HEK293 (cell line): Measurements from ENCODE around the gene XRN2.

ENCODE experiments used
- CTCF ChIP-seq: fragments of 450-650 bp; formaldehyde crosslinking; IDR thresholded peaks from 2 replicates; pipeline ENCODE4 v1.5.1; 2016; ENCODE audit warnings: missing biosample characterization, missing genetic modification characterization
- INSM2 ChIP-seq: fragments of 450-650 bp; formaldehyde crosslinking; IDR thresholded peaks from 2 replicates; pipeline ENCODE4 v1.5.1; 2016; ENCODE audit warnings: missing biosample characterization, missing genetic modification characterization
- MEIS1 ChIP-seq: sonication (generic); formaldehyde crosslinking; IDR thresholded peaks from 2 replicates; pipeline ENCODE4 v1.8.1; 2022; ENCODE audit warnings: missing genetic modification reagents, mild to moderate bottlenecking, borderline replicate concordance
- YY1 ChIP-seq: fragments of 450-650 bp; formaldehyde crosslinking; IDR thresholded peaks from 2 replicates; pipeline ENCODE4 v1.5.1; 2018; ENCODE audit warnings: missing biosample characterization, missing genetic modification characterization
- ZBTB1 ChIP-seq: fragments of 450-650 bp; formaldehyde crosslinking; IDR thresholded peaks from 2 replicates; pipeline ENCODE4 v1.5.1; 2016; ENCODE audit warnings: missing biosample characterization, missing genetic modification characterization
- ZBTB20 ChIP-seq: fragments of 450-650 bp; formaldehyde crosslinking; IDR thresholded peaks from 2 replicates; pipeline ENCODE4 v1.5.1; 2016; ENCODE audit warnings: missing biosample characterization, missing genetic modification characterization
- ZNF138 ChIP-seq: fragments of 450-650 bp; formaldehyde crosslinking; IDR thresholded peaks from 2 replicates; pipeline ENCODE4 v1.5.1; 2016; ENCODE audit warnings: missing biosample characterization, missing genetic modification characterization, borderline replicate concordance
- ZNF214 ChIP-seq: fragments of 450-650 bp; formaldehyde crosslinking; IDR thresholded peaks from 2 replicates; pipeline ENCODE4 v1.5.1; 2017; ENCODE audit warnings: missing biosample characterization, mild to moderate bottlenecking, missing genetic modification characterization, borderline replicate concordance
- ZNF426 ChIP-seq: fragments of 450-650 bp; formaldehyde crosslinking; IDR thresholded peaks from 2 replicates; pipeline ENCODE4 v1.5.1; 2017; ENCODE audit warnings: missing biosample characterization, missing genetic modification characterization, mild to moderate bottlenecking, inconsistent platforms, moderate library complexity
- ZNF561 ChIP-seq: fragments of 450-650 bp; IDR thresholded peaks from 2 replicates; pipeline ENCODE4 v1.5.1; 2018; ENCODE audit warnings: missing biosample characterization, missing genetic modification characterization, borderline replicate concordance
- TF ChIP-seq, protein P1 (sequence below): sonication (generic); formaldehyde crosslinking; IDR thresholded peaks from 2 replicates; pipeline ENCODE4 v1.8.1; 2022; ENCODE audit warnings: mild to moderate bottlenecking, moderate library complexity, missing genetic modification reagents
- TF ChIP-seq, protein P2 (sequence below): fragments of 450-650 bp; formaldehyde crosslinking; conservative IDR thresholded peaks from 2 replicates; pipeline ENCODE4 v1.5.1; 2016; ENCODE audit warnings: low read depth, missing biosample characterization, missing genetic modification characterization
- TF ChIP-seq, protein P3 (sequence below): fragments of 450-650 bp; formaldehyde crosslinking; IDR thresholded peaks from 2 replicates; pipeline ENCODE4 v1.5.1; 2016; ENCODE audit warnings: missing biosample characterization, missing genetic modification characterization
- TF ChIP-seq, protein P4 (sequence below): fragments of 450-650 bp; formaldehyde crosslinking; IDR thresholded peaks from 2 replicates; pipeline ENCODE4 v1.5.1; 2016; ENCODE audit warnings: missing biosample characterization, missing genetic modification characterization

- TF ChIP-seq CTCF (tag by site-specific recombination) (no peak), ZNF214 (tag by site-specific recombination) (no peak), MEIS1 (CRISPR knock-in tag) (no peak), ZBTB1 (no peak), INSM2 (tag by site-specific recombination) (no peak), ZNF138 (no peak), YY1 (no peak), ZNF426 (no peak), ZBTB20 (tag by site-specific recombination) (no peak), ZNF561 (no peak)
- TF ChIP-seq, protein P1, sequence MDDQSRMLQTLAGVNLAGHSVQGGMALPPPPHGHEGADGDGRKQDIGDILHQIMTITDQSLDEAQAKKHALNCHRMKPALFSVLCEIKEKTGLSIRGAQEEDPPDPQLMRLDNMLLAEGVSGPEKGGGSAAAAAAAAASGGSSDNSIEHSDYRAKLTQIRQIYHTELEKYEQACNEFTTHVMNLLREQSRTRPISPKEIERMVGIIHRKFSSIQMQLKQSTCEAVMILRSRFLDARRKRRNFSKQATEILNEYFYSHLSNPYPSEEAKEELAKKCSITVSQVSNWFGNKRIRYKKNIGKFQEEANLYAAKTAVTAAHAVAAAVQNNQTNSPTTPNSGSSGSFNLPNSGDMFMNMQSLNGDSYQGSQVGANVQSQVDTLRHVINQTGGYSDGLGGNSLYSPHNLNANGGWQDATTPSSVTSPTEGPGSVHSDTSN (CRISPR knock-in tag): no peak
- TF ChIP-seq, protein P2, sequence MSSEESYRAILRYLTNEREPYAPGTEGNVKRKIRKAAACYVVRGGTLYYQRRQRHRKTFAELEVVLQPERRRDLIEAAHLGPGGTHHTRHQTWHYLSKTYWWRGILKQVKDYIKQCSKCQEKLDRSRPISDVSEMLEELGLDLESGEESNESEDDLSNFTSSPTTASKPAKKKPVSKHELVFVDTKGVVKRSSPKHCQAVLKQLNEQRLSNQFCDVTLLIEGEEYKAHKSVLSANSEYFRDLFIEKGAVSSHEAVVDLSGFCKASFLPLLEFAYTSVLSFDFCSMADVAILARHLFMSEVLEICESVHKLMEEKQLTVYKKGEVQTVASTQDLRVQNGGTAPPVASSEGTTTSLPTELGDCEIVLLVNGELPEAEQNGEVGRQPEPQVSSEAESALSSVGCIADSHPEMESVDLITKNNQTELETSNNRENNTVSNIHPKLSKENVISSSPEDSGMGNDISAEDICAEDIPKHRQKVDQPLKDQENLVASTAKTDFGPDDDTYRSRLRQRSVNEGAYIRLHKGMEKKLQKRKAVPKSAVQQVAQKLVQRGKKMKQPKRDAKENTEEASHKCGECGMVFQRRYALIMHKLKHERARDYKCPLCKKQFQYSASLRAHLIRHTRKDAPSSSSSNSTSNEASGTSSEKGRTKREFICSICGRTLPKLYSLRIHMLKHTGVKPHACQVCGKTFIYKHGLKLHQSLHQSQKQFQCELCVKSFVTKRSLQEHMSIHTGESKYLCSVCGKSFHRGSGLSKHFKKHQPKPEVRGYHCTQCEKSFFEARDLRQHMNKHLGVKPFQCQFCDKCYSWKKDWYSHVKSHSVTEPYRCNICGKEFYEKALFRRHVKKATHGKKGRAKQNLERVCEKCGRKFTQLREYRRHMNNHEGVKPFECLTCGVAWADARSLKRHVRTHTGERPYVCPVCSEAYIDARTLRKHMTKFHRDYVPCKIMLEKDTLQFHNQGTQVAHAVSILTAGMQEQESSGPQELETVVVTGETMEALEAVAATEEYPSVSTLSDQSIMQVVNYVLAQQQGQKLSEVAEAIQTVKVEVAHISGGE: no peak
- TF ChIP-seq, protein P3, sequence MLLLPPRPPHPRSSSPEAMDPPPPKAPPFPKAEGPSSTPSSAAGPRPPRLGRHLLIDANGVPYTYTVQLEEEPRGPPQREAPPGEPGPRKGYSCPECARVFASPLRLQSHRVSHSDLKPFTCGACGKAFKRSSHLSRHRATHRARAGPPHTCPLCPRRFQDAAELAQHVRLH (tag by site-specific recombination): no peak
- TF ChIP-seq, protein P4, sequence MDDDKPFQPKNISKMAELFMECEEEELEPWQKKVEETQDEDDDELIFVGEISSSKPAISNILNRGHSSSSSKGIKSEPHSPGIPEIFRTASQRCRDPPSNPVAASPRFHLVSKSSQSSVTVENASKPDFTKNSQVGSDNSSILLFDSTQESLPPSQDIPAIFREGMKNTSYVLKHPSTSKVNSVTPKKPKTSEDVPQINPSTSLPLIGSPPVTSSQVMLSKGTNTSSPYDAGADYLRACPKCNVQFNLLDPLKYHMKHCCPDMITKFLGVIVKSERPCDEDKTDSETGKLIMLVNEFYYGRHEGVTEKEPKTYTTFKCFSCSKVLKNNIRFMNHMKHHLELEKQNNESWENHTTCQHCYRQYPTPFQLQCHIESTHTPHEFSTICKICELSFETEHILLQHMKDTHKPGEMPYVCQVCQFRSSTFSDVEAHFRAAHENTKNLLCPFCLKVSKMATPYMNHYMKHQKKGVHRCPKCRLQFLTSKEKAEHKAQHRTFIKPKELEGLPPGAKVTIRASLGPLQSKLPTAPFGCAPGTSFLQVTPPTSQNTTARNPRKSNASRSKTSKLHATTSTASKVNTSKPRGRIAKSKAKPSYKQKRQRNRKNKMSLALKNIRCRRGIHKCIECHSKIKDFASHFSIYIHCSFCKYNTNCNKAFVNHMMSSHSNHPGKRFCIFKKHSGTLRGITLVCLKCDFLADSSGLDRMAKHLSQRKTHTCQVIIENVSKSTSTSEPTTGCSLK (tag by site-specific recombination): no peak
Measured at GRCh38 chr20:21339499-21339898, 36.4 kb downstream of the XRN2 start.
